ENCODE results near the gene DHDH.

Gene DHDH

DNA sequence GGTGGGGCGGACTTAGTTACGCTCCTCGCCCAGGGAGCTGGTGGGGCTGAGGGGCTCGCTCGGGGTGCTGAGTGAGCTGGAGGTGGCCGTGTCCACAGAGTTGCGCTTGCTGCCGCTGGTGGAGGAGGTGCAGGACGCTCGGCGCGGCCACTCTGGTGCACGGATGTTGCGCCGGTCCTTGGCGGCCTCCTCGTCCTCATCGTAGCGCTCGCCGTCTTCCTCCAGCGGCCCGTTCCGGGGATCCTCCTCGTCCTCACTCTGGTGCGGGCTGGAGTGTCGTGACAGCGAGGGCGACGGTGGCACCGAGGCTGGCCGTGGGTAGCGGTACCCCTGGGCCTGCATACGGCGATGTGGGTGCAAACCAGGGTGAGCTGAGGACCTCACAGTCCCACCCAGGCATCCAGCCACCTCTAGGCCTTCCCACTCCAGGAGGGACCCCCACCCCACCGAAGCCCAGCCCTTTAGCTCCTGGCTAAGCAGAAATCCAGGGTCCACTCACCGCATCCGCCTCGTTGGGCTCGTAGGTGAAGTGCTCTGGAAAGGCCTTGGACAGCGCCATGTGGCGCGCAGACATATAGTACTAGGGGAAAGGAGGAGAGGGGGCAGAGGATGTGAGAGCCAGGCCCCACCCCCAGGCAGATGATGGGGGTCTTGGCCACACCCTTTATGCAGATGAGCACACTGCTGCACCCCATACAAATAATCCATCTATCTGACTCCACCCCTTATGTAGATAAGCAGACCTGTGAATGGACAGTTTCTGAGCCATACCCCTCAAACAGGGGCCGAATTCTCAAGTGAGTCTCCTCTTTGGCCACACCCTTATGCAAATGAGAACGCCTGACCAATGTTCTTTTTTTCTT is 36.0 kb downstream of the DHDH start:
- no peak for DNase-seq

DNA sequence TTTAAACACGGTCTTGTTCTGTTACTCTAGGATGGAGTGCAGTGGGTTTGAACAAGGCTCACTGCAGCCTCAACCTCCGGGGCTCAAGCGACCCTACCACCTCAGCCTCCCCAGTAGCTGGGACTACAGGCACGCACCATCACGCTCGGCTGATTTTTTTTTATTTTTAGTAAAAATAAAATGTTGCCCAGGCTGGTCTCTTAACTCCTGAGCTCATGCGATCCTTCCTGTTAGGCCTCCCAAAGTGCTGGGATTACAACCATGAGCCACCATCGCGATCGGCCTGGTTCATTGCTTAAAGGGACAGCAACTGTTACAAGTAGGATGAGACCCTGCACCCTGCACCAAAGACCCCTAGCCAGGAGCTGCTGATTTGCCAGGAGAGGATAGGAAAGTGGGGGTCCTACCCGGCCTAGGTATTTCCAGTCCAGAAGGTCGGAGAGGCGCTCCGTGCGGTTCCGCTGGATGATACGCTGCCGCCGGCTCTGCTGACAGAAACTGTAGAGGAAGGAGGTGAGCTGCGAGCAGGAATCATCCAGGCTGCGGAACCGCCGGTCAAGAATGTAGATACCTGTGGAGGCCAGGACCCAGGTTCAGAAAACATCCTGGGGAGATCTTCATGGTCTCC is 36.8 kb downstream of the DHDH start:
- DNase-seq: no peak

DNA sequence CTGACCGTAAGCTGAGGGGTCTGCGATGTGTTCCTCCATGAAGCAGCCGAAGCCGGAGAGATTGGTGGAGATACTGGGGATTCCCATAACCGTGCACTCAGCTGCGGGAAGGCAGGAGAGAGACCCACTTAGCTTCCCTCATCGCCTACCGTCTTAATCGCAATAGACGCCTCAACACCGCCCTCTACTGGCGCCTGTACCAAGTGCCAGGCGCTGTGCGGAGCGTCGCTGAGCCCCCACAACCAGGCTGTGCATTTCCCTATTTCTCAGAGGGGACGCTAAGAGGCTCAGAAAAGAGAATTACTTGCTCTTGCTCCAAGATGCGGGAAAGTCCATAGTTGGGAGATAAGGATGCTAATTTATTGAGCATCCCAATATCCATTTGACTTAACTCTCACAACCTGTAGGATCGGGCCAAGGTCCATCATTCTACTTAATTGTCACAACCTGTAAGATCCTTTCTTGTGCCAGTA is 37.5 kb downstream of the DHDH start:
- no peak for DNase-seq

- no peak for DNase-seq
These were observed 42.7 kb downstream of the DHDH start for GRCh38 chr19:48975947-48976847.

GRCh38 chr19:48977061-48977460 is 43.6 kb downstream of the DHDH start:
- no peak for DNase-seq

DNA sequence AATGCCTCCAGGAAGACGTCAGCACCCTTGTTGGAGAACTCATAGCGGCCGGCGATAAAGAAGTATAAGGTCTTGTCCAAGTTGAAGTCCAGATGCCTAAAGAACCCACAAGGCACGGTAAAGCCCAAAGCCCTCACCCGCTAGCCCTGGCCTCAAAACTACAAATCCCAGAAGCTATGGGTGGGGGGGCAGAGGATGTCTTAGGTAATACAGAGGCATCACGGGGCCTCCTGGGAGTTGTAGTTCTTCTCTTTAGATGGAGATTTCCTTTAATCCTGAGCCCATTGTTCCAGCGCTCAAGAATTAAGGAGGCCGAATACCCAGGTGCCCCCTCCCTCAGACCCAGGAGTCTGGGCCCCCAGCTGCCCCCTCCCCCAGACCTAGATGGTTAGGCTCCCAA is 48.8 kb downstream of the DHDH start:
- no peak for DNase-seq

- DNase-seq: no peak
These were observed 52.2 kb downstream of the DHDH start for GRCh38 chr19:48985711-48986110.

- DNase-seq: no peak
These were observed 52.7 kb downstream of the DHDH start for GRCh38 chr19:48986211-48986610.

DNA sequence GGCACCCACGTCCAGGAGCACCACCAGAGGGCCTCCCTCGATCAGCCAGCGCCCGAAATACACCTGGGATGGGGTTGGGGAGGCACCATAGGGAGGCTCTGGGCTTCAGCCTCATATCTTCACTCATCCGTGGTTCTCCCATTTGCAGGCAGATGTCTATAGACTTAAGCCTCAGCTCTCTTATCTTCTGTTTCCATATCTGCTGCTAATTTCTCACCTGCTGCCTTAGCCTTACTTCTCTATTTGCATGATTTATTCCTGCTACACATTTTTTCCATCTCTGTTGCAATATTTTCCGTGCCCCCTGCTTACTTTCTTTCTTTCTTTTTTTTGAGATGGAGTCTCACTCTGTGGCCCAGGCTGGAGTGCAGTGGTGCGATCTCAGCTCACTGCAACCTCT is 53.8 kb downstream of the DHDH start:
- no peak for DNase-seq

DNA sequence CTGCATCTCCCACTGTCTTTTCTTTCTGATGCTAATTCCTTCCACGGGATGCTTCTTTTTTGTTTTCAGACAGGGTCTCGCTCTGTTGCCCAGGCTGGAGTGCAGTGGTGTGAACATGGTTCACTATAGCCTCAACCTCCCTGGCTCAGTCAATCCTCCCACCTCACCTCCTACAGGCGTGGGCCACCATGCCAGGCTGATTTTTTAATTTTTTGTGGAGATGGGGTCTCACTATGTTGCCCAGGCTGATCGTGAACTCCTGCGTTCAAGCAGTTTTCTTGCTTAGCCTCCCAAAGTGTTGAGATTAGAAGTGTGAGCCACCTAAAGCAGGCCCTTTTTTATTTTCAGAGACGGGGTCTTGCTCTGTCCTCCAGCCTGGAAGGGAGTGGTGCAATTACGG is 54.8 kb downstream of the DHDH start:
- no peak for DNase-seq

DNA sequence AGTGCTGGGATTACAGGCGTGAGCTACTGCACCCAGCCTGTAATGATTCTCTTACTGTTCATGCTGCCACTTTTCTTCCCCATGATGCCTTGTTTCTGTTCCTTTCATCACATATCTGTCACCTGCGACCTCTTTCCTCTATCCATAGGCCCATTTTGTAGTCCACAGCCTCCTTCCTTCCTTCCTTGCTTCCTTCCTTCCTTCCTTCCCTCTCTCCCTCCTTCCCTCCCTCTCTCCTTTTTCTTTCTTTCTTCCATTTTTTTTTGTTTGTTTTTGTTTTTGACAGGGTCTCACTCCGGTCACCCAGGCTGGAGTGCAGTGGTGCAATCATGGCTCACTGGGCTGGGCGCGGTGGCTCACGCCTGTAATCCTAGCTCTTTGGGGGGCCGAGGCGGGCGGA is 55.4 kb downstream of the DHDH start:
- DNase-seq: no peak

DNA sequence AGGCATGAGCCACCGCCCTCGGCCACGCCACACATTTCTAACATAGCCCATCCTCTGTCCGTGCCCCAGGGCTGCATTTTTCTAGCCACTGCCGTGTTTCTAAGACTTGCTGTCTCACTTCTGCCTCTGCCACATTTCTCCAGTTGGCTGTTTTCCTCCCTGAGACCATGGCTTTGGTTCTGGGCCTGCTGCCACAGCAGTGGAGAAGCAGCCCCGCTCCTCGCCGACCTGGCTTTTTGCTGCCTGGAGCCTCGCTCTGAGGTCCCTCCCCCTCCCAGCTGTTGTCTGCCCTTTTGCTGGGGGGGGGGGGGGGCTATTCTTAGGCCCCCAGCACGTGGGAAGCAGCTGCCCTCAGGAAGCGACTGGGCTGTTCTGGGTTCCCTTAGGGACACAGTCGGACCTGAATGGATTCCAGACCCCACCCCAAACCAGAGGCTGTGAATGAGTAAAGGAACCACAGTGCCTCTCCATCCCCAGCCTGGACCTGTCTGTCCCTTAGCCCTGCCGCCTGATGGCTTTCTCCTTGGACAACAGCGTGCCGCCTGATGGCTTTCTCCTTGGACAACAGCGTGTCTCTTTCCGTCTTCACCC is 56.3 kb downstream of the DHDH start:
- DNase-seq: no peak

DNA sequence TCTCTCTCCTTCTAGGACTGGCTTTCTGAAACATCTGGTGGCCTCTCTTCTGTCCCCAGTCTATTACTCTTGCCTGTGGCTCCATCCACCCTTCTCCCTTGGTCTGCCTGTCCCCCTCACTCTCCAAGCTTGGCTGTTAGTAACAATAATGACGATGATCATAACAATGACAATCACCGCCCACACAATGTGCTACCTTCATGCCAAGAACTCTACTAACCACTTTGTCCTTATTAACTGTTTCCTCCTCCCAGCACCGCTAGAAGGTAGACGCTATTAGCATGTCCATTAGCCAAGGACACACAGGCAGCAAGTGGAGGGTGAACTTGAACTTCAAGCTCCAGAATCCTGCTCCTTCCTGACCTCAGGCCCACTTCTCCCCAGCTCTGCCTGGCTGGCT is 56.9 kb downstream of the DHDH start:
- no peak for DNase-seq

- no peak for DNase-seq
These were observed 57.6 kb downstream of the DHDH start for GRCh38 chr19:48991011-48991609.

DNA sequence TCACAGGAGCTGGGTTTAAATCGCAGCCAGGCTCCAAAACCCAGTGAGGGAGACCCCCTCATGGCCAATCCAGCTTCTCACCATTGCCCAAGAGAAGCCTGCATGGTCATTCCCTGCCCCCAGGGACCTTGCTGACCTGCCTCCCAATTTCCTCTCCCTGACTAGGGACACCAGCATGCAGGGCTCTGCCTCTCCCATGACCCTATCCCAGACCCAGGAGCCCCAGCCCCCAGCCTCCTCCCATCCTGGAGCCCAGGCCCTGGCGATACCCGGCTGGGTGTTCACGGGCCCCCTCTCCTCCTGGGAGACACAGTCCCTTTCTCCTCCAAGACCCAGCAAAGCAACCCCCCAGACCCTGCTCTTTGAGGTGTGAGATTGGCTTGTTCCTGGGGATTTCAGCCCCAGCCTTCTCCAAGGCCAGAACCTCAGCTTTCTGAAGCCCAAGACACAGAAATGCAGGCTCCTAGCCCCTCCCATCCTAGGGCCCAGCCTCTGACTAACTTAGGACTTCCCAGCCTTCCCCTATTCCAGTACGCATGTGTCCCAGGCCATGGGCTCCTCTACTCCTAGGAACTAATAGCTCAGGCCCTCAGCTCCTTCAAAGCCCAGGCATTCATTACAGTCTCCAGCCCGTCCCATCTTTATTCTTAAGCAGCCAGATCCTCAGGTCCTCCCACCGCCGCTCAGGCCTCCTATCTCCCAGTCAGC is 58.5 kb downstream of the DHDH start:
- DNase-seq: no peak

- DNase-seq: no peak
These were observed 59.2 kb downstream of the DHDH start for GRCh38 chr19:48992581-48993174.

- peak; percentile 94 for DNase-seq
These were observed 59.9 kb downstream of the DHDH start, which contains the start of the genes GYS1 and RUVBL2 for GRCh38 chr19:48993175-48994034. Gene GYS1, minus strand, starts transcription at chr19:48993309. Its CDS starts 197 bp downstream, at chr19:48993112. Gene RUVBL2, plus strand, starts transcription at chr19:48993887. Its CDS starts 25 bp downstream, at chr19:48993912.

- no peak for DNase-seq
These were observed 60.5 kb downstream of the DHDH start for GRCh38 chr19:48994035-48994386.

All from NCI-H1417 treated with DMSO at 0.1 percent for 48 hours (cell line).